AG04449 (cell line): ENCODE results near the gene MKKS.

ENCODE experiments used
- CTCF ChIA-PET: fragments of 350-600 bp; formaldehyde crosslinking; extraction: SDS; loops from one replicate; lab custom pipeline; 2021; ENCODE audit warnings: antibody characterized with exemption; lab: Yijun Ruan, JAX
- POLR2A ChIA-PET: fragments of 400-600, 350-600 bp; formaldehyde crosslinking; extraction: SDS; loops from one replicate; lab custom pipeline; 2020; ENCODE audit warnings: antibody characterized with exemption, inconsistent platforms; lab: Yijun Ruan, JAX
- DNase-seq: peaks from one replicate; pipeline ENCODE4 v3.0.0-alpha.2; 2010; ENCODE audit warnings: low read depth, low spot score
- H3K4me3 ChIP-seq: 2 replicates; pipeline ENCODE4 v1.5.1; 2011; ENCODE audit warnings: low read depth, mild to moderate bottlenecking, control low read depth, low read length
- TF ChIP-seq, protein P1 (sequence below): IDR thresholded peaks from one replicate; pipeline ENCODE4 v1.5.1; 2011; ENCODE audit warnings: mild to moderate bottlenecking, moderate library complexity, low read length, control low read depth, inconsistent platforms; ENCODE audit not compliant: insufficient read depth; ENCODE audit errors: missing control alignments

Gene MKKS

GRCh38 chr20:10475225-10475624 is 41.2 kb upstream of the MKKS start:
- no peak for DNase-seq
- POLR2A ChIA-PET: no interaction called here
- TF ChIP-seq, protein P1, sequence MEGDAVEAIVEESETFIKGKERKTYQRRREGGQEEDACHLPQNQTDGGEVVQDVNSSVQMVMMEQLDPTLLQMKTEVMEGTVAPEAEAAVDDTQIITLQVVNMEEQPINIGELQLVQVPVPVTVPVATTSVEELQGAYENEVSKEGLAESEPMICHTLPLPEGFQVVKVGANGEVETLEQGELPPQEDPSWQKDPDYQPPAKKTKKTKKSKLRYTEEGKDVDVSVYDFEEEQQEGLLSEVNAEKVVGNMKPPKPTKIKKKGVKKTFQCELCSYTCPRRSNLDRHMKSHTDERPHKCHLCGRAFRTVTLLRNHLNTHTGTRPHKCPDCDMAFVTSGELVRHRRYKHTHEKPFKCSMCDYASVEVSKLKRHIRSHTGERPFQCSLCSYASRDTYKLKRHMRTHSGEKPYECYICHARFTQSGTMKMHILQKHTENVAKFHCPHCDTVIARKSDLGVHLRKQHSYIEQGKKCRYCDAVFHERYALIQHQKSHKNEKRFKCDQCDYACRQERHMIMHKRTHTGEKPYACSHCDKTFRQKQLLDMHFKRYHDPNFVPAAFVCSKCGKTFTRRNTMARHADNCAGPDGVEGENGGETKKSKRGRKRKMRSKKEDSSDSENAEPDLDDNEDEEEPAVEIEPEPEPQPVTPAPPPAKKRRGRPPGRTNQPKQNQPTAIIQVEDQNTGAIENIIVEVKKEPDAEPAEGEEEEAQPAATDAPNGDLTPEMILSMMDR: no peak
- CTCF ChIA-PET: interaction anchor here (1.4 to 1.5 kb wide), 2 partner anchors 60 to 61 kb away, joined by 3 to 4 read pairs; no protein-coding TSS in a partner anchor
- H3K4me3 ChIP-seq: no peak overlapping the region

DNA sequence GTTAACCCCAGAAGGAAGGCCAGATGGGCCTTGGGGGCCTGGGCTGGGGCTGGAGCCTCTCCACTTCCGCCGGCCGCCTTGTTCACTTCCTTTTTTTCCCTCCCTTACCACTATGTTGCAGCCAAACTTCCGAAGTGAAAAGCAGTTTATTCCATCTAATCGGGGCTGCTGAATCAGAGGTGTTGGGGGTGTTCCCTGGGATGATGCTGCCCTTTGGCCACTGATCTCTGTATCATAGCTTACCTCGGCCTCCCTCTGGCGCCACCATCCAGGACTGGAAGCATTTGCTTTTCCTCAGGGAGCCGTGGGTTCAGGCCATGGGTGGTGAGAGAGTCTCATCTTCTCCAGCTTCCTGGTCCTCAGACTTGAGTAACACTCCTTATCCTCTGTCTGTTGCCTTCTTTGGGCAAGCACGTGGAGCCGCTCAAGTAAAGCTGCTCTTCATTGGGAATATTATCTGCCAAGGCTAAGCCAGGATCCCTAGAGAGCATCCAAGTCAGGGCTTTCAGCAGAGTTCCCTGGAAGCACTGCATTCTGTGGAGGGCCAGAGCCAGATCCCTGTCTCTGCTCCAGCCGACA is 40.7 kb upstream of the MKKS start:
- POLR2A ChIA-PET: no interaction called here
- no peak for DNase-seq
- no peak overlapping the region for H3K4me3 ChIP-seq

GRCh38 chr20:10472871-10473270 is 38.8 kb upstream of the MKKS start:
- TF ChIP-seq, protein P1: no peak
- POLR2A ChIA-PET: no interaction called here
- CTCF ChIA-PET: interaction anchor here (0.7 to 1.0 kb wide), 2 partner anchors 9 to 63 kb away, joined by 3 to 4 read pairs; no protein-coding TSS in a partner anchor
- DNase-seq: no peak
- H3K4me3 ChIP-seq: no peak overlapping the region

More for the DNA sequence above, 40.7 kb upstream of the MKKS start:
- TF ChIP-seq, protein P1: no peak
- CTCF ChIA-PET: interaction anchor here (1.4 to 1.5 kb wide), 2 partner anchors 60 to 62 kb away, joined by 3 to 4 read pairs; no protein-coding TSS in a partner anchor

- TF ChIP-seq, protein P1: no peak
- DNase-seq: no peak
- CTCF ChIA-PET: interaction anchor here (0.7 to 1.1 kb wide), 6 partner anchors 15 to 735 kb away, joined by 3 to 4 read pairs (median 3); no protein-coding TSS in a partner anchor
- POLR2A ChIA-PET: no interaction called here
- no peak overlapping the region for H3K4me3 ChIP-seq
Observed at GRCh38 chr20:10470276-10470675, 36.3 kb upstream of the MKKS start.

- H3K4me3 ChIP-seq: no peak overlapping the region
- CTCF ChIA-PET: interaction anchor here (1.0 to 1.1 kb wide), 3 partner anchors 15 to 67 kb away, joined by 3 to 4 read pairs (median 4); no protein-coding TSS in a partner anchor
- peak; percentile 52 for DNase-seq
- TF ChIP-seq, protein P1: peak; percentile 55
- POLR2A ChIA-PET: no interaction called here
Observed at GRCh38 chr20:10469599-10469998, 35.6 kb upstream of the MKKS start.

- no peak for DNase-seq
- POLR2A ChIA-PET: no interaction called here
- CTCF ChIA-PET: interaction anchor here (0.7 to 2.3 kb wide), 5 partner anchors 9 to 713 kb away, joined by 3 to 7 read pairs (median 3); no protein-coding TSS in a partner anchor
Observed at GRCh38 chr20:10469056-10469455, 35.0 kb upstream of the MKKS start.

More at GRCh38 chr20:10469056-10469455, 35.0 kb upstream of the MKKS start:
- no peak overlapping the region for H3K4me3 ChIP-seq
- TF ChIP-seq, protein P1: no peak
